Tongue (tissue), 3 donors: Measurements from ENCODE around the gene DEPDC7. TPM values are rescaled to one million over a fixed set of nuclear protein-coding genes. Genes with fewer than 3 reads are reported as not detected.

Experiments
- DNase-seq: peaks from one replicate; pipeline ENCODE4 v3.0.0-alpha.2; 2015
- small RNA-seq: library from RNA; depleted of rRNA; stranded (forward); fragments of <200 nt; gene quantifications from one replicate; pipeline ENCODE3, GENCODE V24; 2014; ENCODE audit warnings: low replicate concordance
- total RNA-seq: library from RNA; depleted of rRNA; stranded (reverse); fragments of >200 nt; gene quantifications from one replicate; pipeline ENCODE4 v1.2.3, GENCODE V29; 2014

Gene DEPDC7
- total RNA-seq, 1 donor from 2014 or later = 17.0 TPM

GRCh38 chr11:33063326-33063881 lies 47.7 kb downstream of the DEPDC7 start:
- no peak for DNase-seq

GRCh38 chr11:33064033-33064825 lies 48.6 kb downstream of the DEPDC7 start:
- DNase-seq = no peak

- no peak for DNase-seq
Measured at GRCh38 chr11:33064866-33065265, 49.2 kb downstream of the DEPDC7 start.

- DNase-seq = peak; percentile 77
Measured at GRCh38 chr11:33065445-33066178, 49.9 kb downstream of the DEPDC7 start.

GRCh38 chr11:33067294-33067693 lies 51.6 kb downstream of the DEPDC7 start:
- no peak for DNase-seq

GRCh38 chr11:33068611-33069340 lies 53.1 kb downstream of the DEPDC7 start:
- DNase-seq = no peak

GRCh38 chr11:33072465-33072864 lies 56.8 kb downstream of the DEPDC7 start:
- DNase-seq = no peak

Small RNA genes lying within 50 kb of the gene (small RNA-seq; reads per million reads assigned to genes)
- gene RF00019 = not detected

Other genes with a start within 250 kb of the DEPDC7 start
- not detected for gene CCDC73, start 221.2 kb upstream of the DEPDC7 start, total RNA-seq
- gene PRRG4, start 186.0 kb upstream of the DEPDC7 start, total RNA-seq = 5.8 TPM
- 40.9 TPM for gene QSER1, start 123.1 kb upstream of the DEPDC7 start, total RNA-seq
- gene TCP11L1, start 23.7 kb downstream of the DEPDC7 start, total RNA-seq = 21.0 TPM
- gene CSTF3, start 145.6 kb downstream of the DEPDC7 start, total RNA-seq = 34.0 TPM
- 330 TPM for gene HIPK3, start 241.5 kb downstream of the DEPDC7 start, total RNA-seq